HepG2 (cell line): ENCODE data around the gene CDC42BPG. TPM values are rescaled to one million over a fixed set of nuclear protein-coding genes. Genes with fewer than 3 reads are reported as not detected.

Experiments used
- BRF2 ChIP-seq: sonication (generic); formaldehyde crosslinking; IDR thresholded peaks from 2 replicates; pipeline ENCODE4 v1.8.1; 2022; ENCODE audit warnings: mild to moderate bottlenecking, missing genetic modification reagents
- DNMT1 ChIP-seq: sonication (generic); formaldehyde crosslinking; IDR thresholded peaks from 2 replicates; pipeline ENCODE4 v1.5.1; 2020; ENCODE audit warnings: mild to moderate bottlenecking, missing genetic modification reagents
- HCFC1 ChIP-seq: fragments of 150-350 bp; IDR thresholded peaks from 2 replicates; pipeline ENCODE4 v1.6.1; 2014; ENCODE audit warnings: low read depth, low read length
- KDM5A ChIP-seq: fragments of 200-600 bp; sonication (generic); IDR thresholded peaks from 2 replicates; pipeline ENCODE4 v1.7.0; 2018; ENCODE audit warnings: antibody characterized with exemption, mild to moderate bottlenecking, low read length, borderline replicate concordance
- MNT ChIP-seq: fragments of 450-650 bp; IDR thresholded peaks from 2 replicates; pipeline ENCODE4 v1.6.1; 2016
- MTERF4 ChIP-seq: sonication (generic); formaldehyde crosslinking; IDR thresholded peaks from 2 replicates; pipeline ENCODE4 v1.8.0; 2023; ENCODE audit warnings: mild to moderate bottlenecking, missing genetic modification reagents
- NR2F6 ChIP-seq, 2 experiments: IDR thresholded peaks; 2 replicates each; pipeline ENCODE4 v1.6.1; 2016; ENCODE audit warnings: antibody characterized with exemption in 1 of 2, mild to moderate bottlenecking in 1 of 2
- ZBTB4 ChIP-seq: sonication (generic); formaldehyde crosslinking; IDR thresholded peaks from 2 replicates; pipeline ENCODE4 v1.4.0; 2020; ENCODE audit warnings: missing genetic modification reagents, mild to moderate bottlenecking, borderline replicate concordance
- ZFP41 ChIP-seq: sonication (generic); formaldehyde crosslinking; IDR thresholded peaks from 2 replicates; pipeline ENCODE4 v1.4.0; 2020; ENCODE audit warnings: mild to moderate bottlenecking, missing genetic modification reagents, borderline replicate concordance
- ZNF512 ChIP-seq: sonication (generic); formaldehyde crosslinking; IDR thresholded peaks from 2 replicates; pipeline ENCODE4 v1.4.0; 2020; ENCODE audit warnings: mild to moderate bottlenecking, missing genetic modification reagents
- ZNF550 ChIP-seq: sonication (generic); formaldehyde crosslinking; IDR thresholded peaks from 2 replicates; pipeline ENCODE4 v1.4.0; 2020; ENCODE audit warnings: mild to moderate bottlenecking, missing genetic modification reagents, borderline replicate concordance
- ZNF580 ChIP-seq: IDR thresholded peaks from 2 replicates; pipeline ENCODE4 v1.6.1; 2016; ENCODE audit warnings: low read depth, borderline replicate concordance
- ZNF704 ChIP-seq: sonication (generic); formaldehyde crosslinking; IDR thresholded peaks from 2 replicates; pipeline ENCODE4 v1.8.1; 2023; ENCODE audit warnings: mild to moderate bottlenecking, inconsistent platforms, moderate library complexity, missing genetic modification reagents, borderline replicate concordance
- ZNF839 ChIP-seq: sonication (generic); formaldehyde crosslinking; IDR thresholded peaks from 2 replicates; pipeline ENCODE4 v1.4.0; 2020; ENCODE audit warnings: missing genetic modification reagents, mild to moderate bottlenecking, borderline replicate concordance
- ZNF891 ChIP-seq: sonication (generic); formaldehyde crosslinking; IDR thresholded peaks from 2 replicates; pipeline ENCODE4 v1.5.0; 2020; ENCODE audit warnings: mild to moderate bottlenecking, missing genetic modification reagents
- polyA plus RNA-seq, 8 experiments: library from polyadenylated mRNA; depleted of rRNA in 3 of 8; stranded (reverse) in 7 of 8; unstranded in 1 of 8; fragments of >200 nt; fragmentation: Illumina TruSeq in 4 of 8; extraction: Trizol in 4 of 8; gene quantifications; 2 replicates each; pipeline versions ENCODE4 v1.2.1 to v1.2.3, GENCODE V29; 2011 to 2016; ENCODE audit warnings: low read depth in 4 of 8, missing spikeins in 1 of 8, mixed read lengths in 1 of 8; ENCODE audit not compliant: insufficient read depth in 1 of 8
- total RNA-seq, 5 experiments: library from RNA; depleted of rRNA; stranded (reverse); fragments of >200 nt; fragmentation: Illumina TruSeq; extraction: Trizol; gene quantifications; 2 replicates each; pipeline ENCODE4 v1.2.3, GENCODE V29; 2016; ENCODE audit warnings: low read depth in 1 of 5

Gene CDC42BPG
- total and polyA plus RNA-seq, 2 of the 13 experiments (the other 11 are each of a cell fraction or from before 2014, with no cell fraction given) = 0.55 to 1.4 TPM

- TF ChIP-seq ZBTB4 (CRISPR knock-in tag) (peak; percentile 67; the same call in 1 of the 2 replicates), DNMT1 (CRISPR knock-in tag) (peak; percentile 34; the same call in 1 of the 2 replicates), ZNF580 (CRISPR knock-in tag) (no peak), ZNF512 (CRISPR knock-in tag) (no peak), NR2F6 (IDR thresholded peaks at IDR 0.05) (no peak), NR2F6 (CRISPR knock-in tag; IDR thresholded peaks at IDR 0.05) (peak; percentile 38; the same call in 1 of the 2 replicates), BRF2 (CRISPR knock-in tag) (no peak), ZFP41 (CRISPR knock-in tag) (no peak), ZNF550 (CRISPR knock-in tag) (no peak), ZNF891 (peak; percentile 67; the same call in 1 of the 2 replicates), HCFC1 (0 out of 2 replicates have a peak, but pooled peaks have one; percentile 6), KDM5A (no peak), ZNF704 (no peak), ZNF839 (CRISPR knock-in tag) (no peak), MNT (no peak), MTERF4 (CRISPR knock-in tag) (0 out of 2 replicates have a peak, but pooled peaks have one; percentile 50)
Observed at GRCh38 chr11:64846998-64847666, 2.7 kb upstream of the CDC42BPG start (continued).
